Right cardiac atrium (tissue), 5 donors: ENCODE results near the gene ZNF57. TPM values are rescaled to one million over a fixed set of nuclear protein-coding genes. Genes with fewer than 3 reads are reported as not detected.
"Not testable (repeated sequence)": the region's sequence is repeated elsewhere in the genome, so short reads cannot be mapped to it uniquely, and the experiment has no call there.

Experiments used
- ATAC-seq, 2 donors: fragments of 200-7000 bp; cut with Tn5 transposase; one replicate each; pipeline versions ENCODE4 v1.8.0 to v1.9.1; 2020; ENCODE audit warnings: moderate library complexity in 2 of 2, mild to moderate bottlenecking in 1 of 2
- DNase-seq, 3 donors: peaks; one replicate each; pipeline ENCODE4 v3.0.0-alpha.2; 2020
- H3K27ac ChIP-seq: one replicate; pipeline ENCODE4 v1.5.1; 2013; ENCODE audit warnings: mild to moderate bottlenecking, low read length, control low read depth, moderate library complexity
- H3K27me3 ChIP-seq: one replicate; pipeline ENCODE4 v1.6.1; 2013; ENCODE audit not compliant: control insufficient read depth, insufficient read depth
- H3K4me1 ChIP-seq: one replicate; pipeline ENCODE4 v1.6.1; 2013; ENCODE audit warnings: low read length; ENCODE audit not compliant: control insufficient read depth, insufficient read depth
- H3K4me3 ChIP-seq: one replicate; pipeline ENCODE4 v1.5.1; 2013; ENCODE audit warnings: low read length, control low read depth
- H3K9me3 ChIP-seq: one replicate; pipeline ENCODE4 v1.6.1; 2013; ENCODE audit warnings: low read length; ENCODE audit not compliant: control insufficient read depth
- WGBS: extraction: QIAGEN DNeasy Blood & Tissue Kit; methylation state at CpG from one replicate; pipeline ENCODE4 v1.1.7; 2013; 5-methylcytosine and 5-hydroxymethylcytosine counted together
- intact Hi-C, 4 donors: fragments of 100-400 bp; cut with DNase I; formaldehyde crosslinking; loops; one replicate each; pipeline versions ENCODE4 v1.11.0 to v1.14.0; 2022 to 2023
- polyA plus RNA-seq: library from polyadenylated mRNA; stranded (reverse); fragments of 200-250 nt; gene quantifications from one replicate; pipeline ENCODE4 v1.2.3, GENCODE V29; 2013
- total RNA-seq, 4 donors: library from RNA; stranded (reverse); fragmentation: NEBNext Ultra II Directional; extraction: Animal tissue kit (Norgen Biotek cat#: 25700); gene quantifications; one replicate each; pipeline ENCODE4 v1.2.1, GENCODE V29; 2021
- donor health status: healthy with polysubstance abuse.
- donor health status: DM: no; HTN: yes; CAD: no.
- donor health status: DM: no; HTN: no; CAD: no.
- donor health status: DM: no; HTN: yes; CAD: no; lungs with severe emphysema.
- donor health status: DM: yes; HTN: yes; CAD: no.

The ZNF57 gene
- total and polyA plus RNA-seq, 5 donors: 1.9 to 3.1 (median 2.3) TPM

- DNase-seq: no peak
- H3K9me3 ChIP-seq: no peaks in the 10 kb centered on the region
- no peak overlapping the region for H3K4me3 ChIP-seq
- H3K27me3 ChIP-seq: no peaks in the 10 kb centered on the region
- intact Hi-C loops: loop anchor here in 3 of 4 donors (5.0 to 10.0 kb wide), 3 partner anchors 118 to 205 kb away; no protein-coding TSS in a partner anchor
- no peak overlapping the region for H3K27ac ChIP-seq
- no peak for ATAC-seq
- 92% methylated on average over 5 of the region's 5 CpGs for WGBS
- H3K4me1 ChIP-seq: no peaks in the 10 kb centered on the region
Measured at GRCh38 chr19:2957160-2957559, 56.4 kb downstream of the ZNF57 start.

- no peaks in the 10 kb centered on the region for H3K27me3 ChIP-seq
- ATAC-seq: no peak
- intact Hi-C loops: loop anchor here in 3 of 4 donors (5.0 to 10.0 kb wide), 3 partner anchors 145 to 202 kb away; no protein-coding TSS in a partner anchor
- no peak overlapping the region for H3K27ac ChIP-seq
- WGBS: 83% methylated on average over 12 of the region's 12 CpGs
- no peaks in the 10 kb centered on the region for H3K9me3 ChIP-seq
- DNase-seq: no peak
- H3K4me3 ChIP-seq: no peak overlapping the region
- H3K4me1 ChIP-seq: no peaks in the 10 kb centered on the region
Measured at GRCh38 chr19:2960120-2960519, 59.4 kb downstream of the ZNF57 start.

- Histone ChIP-seq H3K4me1 (no peaks in the 10 kb centered on the region), H3K27ac (no peak overlapping the region), H3K4me3 (no peak overlapping the region), H3K27me3 (no peaks in the 10 kb centered on the region), H3K9me3 (no peaks in the 10 kb centered on the region)
- DNase-seq: no peak
- ATAC-seq: peak; percentile 76 to 85
- WGBS: 34% methylated on average over 17 of the region's 17 CpGs
- intact Hi-C loops: loop anchor here in 3 of 4 donors (5.0 to 10.0 kb wide), 3 partner anchors 143 to 200 kb away; no protein-coding TSS in a partner anchor
Measured at GRCh38 chr19:2962018-2962670, 61.4 kb downstream of the ZNF57 start.

GRCh38 chr19:2963122-2963521 lies 62.4 kb downstream of the ZNF57 start:
- H3K27me3 ChIP-seq: no peaks in the 10 kb centered on the region
- H3K4me1 ChIP-seq: no peaks in the 10 kb centered on the region
- H3K4me3 ChIP-seq: no peak overlapping the region
- ATAC-seq (no peak), DNase-seq (no peak)
- no peaks in the 10 kb centered on the region for H3K9me3 ChIP-seq
- intact Hi-C loops: loop anchor here in 3 of 4 donors (5.0 to 10.0 kb wide), 3 partner anchors 142 to 199 kb away; no protein-coding TSS in a partner anchor
- H3K27ac ChIP-seq: no peak overlapping the region
- 97% methylated on average over 5 of the region's 5 CpGs for WGBS

- not testable (repeated sequence) for ATAC-seq, H3K4me3 ChIP-seq, DNase-seq, H3K27me3 ChIP-seq, H3K4me1 ChIP-seq, H3K9me3 ChIP-seq, H3K27ac ChIP-seq
- WGBS: 91% methylated on average over 12 of the region's 12 CpGs
- intact Hi-C loops: loop anchor here in 3 of 4 donors (5.0 to 10.0 kb wide), 3 partner anchors 141 to 199 kb away; no protein-coding TSS in a partner anchor
Measured at GRCh38 chr19:2963631-2964030, 62.9 kb downstream of the ZNF57 start.

GRCh38 chr19:2964874-2965273 lies 64.1 kb downstream of the ZNF57 start:
- intact Hi-C loops: loop anchor here in 3 of 4 donors (5.0 to 10.0 kb wide), 3 partner anchors 140 to 197 kb away; no protein-coding TSS in a partner anchor
- no peak for ATAC-seq
- Histone ChIP-seq H3K4me1 (peaks cover 3% of the 10 kb centered on the region), H3K4me3 (no peak overlapping the region), H3K27ac (no peak overlapping the region), H3K9me3 (no peaks in the 10 kb centered on the region), H3K27me3 (no peaks in the 10 kb centered on the region)
- DNase-seq: no peak
- 97% methylated on average over 5 of the region's 5 CpGs for WGBS

GRCh38 chr19:2967972-2968371 lies 67.2 kb downstream of the ZNF57 start:
- H3K9me3 ChIP-seq: no peaks in the 10 kb centered on the region
- DNase-seq (no peak), ATAC-seq (no peak)
- H3K4me1 ChIP-seq: peaks cover 5% of the 10 kb centered on the region
- H3K27me3 ChIP-seq: no peaks in the 10 kb centered on the region
- intact Hi-C loops: loop anchor here in 2 of 4 donors (10.0 kb wide), 1 partner anchor 137 kb away; no protein-coding TSS in a partner anchor
- WGBS: 87% methylated on average over 8 of the region's 8 CpGs
- H3K4me3 ChIP-seq: no peak overlapping the region
- H3K27ac ChIP-seq: no peak overlapping the region

Other genes starting within 250 kb of the ZNF57 start
- 10 to 100 TPM; 40.2 to 58.2 (median 48.6) TPM for gene GNG7, start 198.2 kb upstream of the ZNF57 start, total RNA-seq
- 25.4 TPM for gene GNG7, start 198.2 kb upstream of the ZNF57 start, polyA plus RNA-seq
- 100 to 1,000 TPM; 160 to 176 (median 172) TPM for gene DIRAS1, start 179.6 kb upstream of the ZNF57 start, total RNA-seq
- gene DIRAS1, start 179.6 kb upstream of the ZNF57 start, polyA plus RNA-seq: 155 TPM
- gene SLC39A3, start 160.9 kb upstream of the ZNF57 start, total RNA-seq: 10 to 100 TPM; 19.9 to 25.5 (median 23.4) TPM
- gene SLC39A3, start 160.9 kb upstream of the ZNF57 start, polyA plus RNA-seq: 29.3 TPM
- gene SGTA, start 117.7 kb upstream of the ZNF57 start, total RNA-seq: 10 to 100 TPM; 53.6 to 84.2 (median 64.6) TPM
- 86.5 TPM for gene SGTA, start 117.7 kb upstream of the ZNF57 start, polyA plus RNA-seq
- gene THOP1, start 115.4 kb upstream of the ZNF57 start, total RNA-seq: 10 to 100 TPM; 41.4 to 69.4 (median 54.1) TPM
- 64.0 TPM for gene THOP1, start 115.4 kb upstream of the ZNF57 start, polyA plus RNA-seq
- gene ZNF554, start 81.1 kb upstream of the ZNF57 start, total RNA-seq: 1 to 10 TPM; 4.7 to 6.7 (median 6.3) TPM
- gene ZNF554, start 81.1 kb upstream of the ZNF57 start, polyA plus RNA-seq: 4.7 TPM
- 10 to 100 TPM in 2 of 4 donors, 1 to 10 TPM in 2; 8.8 to 15.7 (median 9.6) TPM for gene ZNF555, start 59.5 kb upstream of the ZNF57 start, total RNA-seq
- gene ZNF555, start 59.5 kb upstream of the ZNF57 start, polyA plus RNA-seq: 3.4 TPM
- under 1 TPM in 1 of 4 donors, not detected in 3; 0.25 TPM for gene ZNF556, start 33.6 kb upstream of the ZNF57 start, total RNA-seq
- not detected for gene ZNF556, start 33.6 kb upstream of the ZNF57 start, polyA plus RNA-seq
- 1 to 10 TPM; 2.1 to 4.0 (median 2.9) TPM for gene ZNF77, start 44.0 kb downstream of the ZNF57 start, total RNA-seq
- gene ZNF77, start 44.0 kb downstream of the ZNF57 start, polyA plus RNA-seq: 2.1 TPM
- gene TLE6, start 76.6 kb downstream of the ZNF57 start, total RNA-seq: 1 to 10 TPM in 2 of 4 donors, under 1 TPM in 2; 0.28 to 2.2 (median 1.2) TPM
- gene TLE6, start 76.6 kb downstream of the ZNF57 start, polyA plus RNA-seq: 2.1 TPM
- 100 to 1,000 TPM in 1 of 4 donors, 10 to 100 TPM in 3; 78.4 to 102 (median 88.1) TPM for gene TLE2, start 128.4 kb downstream of the ZNF57 start, total RNA-seq
- 68.6 TPM for gene TLE2, start 128.4 kb downstream of the ZNF57 start, polyA plus RNA-seq
- gene TLE5, start 161.6 kb downstream of the ZNF57 start, total RNA-seq: 1,000 to 10,000 TPM in 2 of 4 donors, 100 to 1,000 TPM in 2; 784 to 1,020 (median 971) TPM
- 1,565 TPM for gene TLE5, start 161.6 kb downstream of the ZNF57 start, polyA plus RNA-seq
- 10 to 100 TPM; 63.3 to 71.6 (median 69.7) TPM for gene GNA11, start 193.4 kb downstream of the ZNF57 start, total RNA-seq
- gene GNA11, start 193.4 kb downstream of the ZNF57 start, polyA plus RNA-seq: 69.8 TPM
- 1 to 10 TPM; 1.8 to 2.5 (median 2.1) TPM for gene GNA15, start 235.1 kb downstream of the ZNF57 start, total RNA-seq
- gene GNA15, start 235.1 kb downstream of the ZNF57 start, polyA plus RNA-seq: 1.00 TPM